Muscle of leg (tissue), 11 donors: Measurements from ENCODE around the gene SCN4A. TPM values are rescaled to one million over a fixed set of nuclear protein-coding genes. Genes with fewer than 3 reads are reported as not detected.
A peak's percentile ranks its signal among the peaks of the same experiment; 100 is the strongest.
"Not testable (repeated sequence)": the region's sequence is repeated elsewhere in the genome, so short reads cannot be mapped to it uniquely, and the experiment has no call there.

ENCODE experiments used
- DNase-seq: peaks from one replicate; pipeline ENCODE4 v3.0.0; 2013
- H3K27ac ChIP-seq: one replicate; pipeline ENCODE4 v1.5.1; 2013; ENCODE audit warnings: mild to moderate bottlenecking, low read length, control low read depth
- H3K27me3 ChIP-seq: one replicate; pipeline ENCODE4 v1.6.1; 2013; ENCODE audit warnings: low read length; ENCODE audit not compliant: control insufficient read depth, insufficient read depth
- H3K36me3 ChIP-seq: one replicate; pipeline ENCODE4 v1.6.1; 2013; ENCODE audit warnings: low read length; ENCODE audit not compliant: control insufficient read depth, insufficient read depth
- H3K4me1 ChIP-seq: one replicate; pipeline ENCODE4 v1.6.1; 2013; ENCODE audit warnings: low read length; ENCODE audit not compliant: control insufficient read depth, insufficient read depth
- H3K4me3 ChIP-seq: one replicate; pipeline ENCODE4 v1.5.1; 2013; ENCODE audit warnings: low read length, control low read depth
- H3K9me3 ChIP-seq: replicated peaks from 2 replicates; pipeline ENCODE4 v1.6.1; 2013; ENCODE audit warnings: low read depth, low read length; ENCODE audit not compliant: control insufficient read depth
- WGBS: methylation state at CpG from one replicate; pipeline ENCODE4 v1.1.5; 2013; ENCODE audit warnings: missing lambda C conversion rate; ENCODE audit not compliant: insufficient coverage; 5-methylcytosine and 5-hydroxymethylcytosine counted together
- polyA plus RNA-seq, 8 donors: library from polyadenylated mRNA; unstranded; fragments of 120-200 nt; gene quantifications; one replicate each; pipeline versions ENCODE4 v1.2.1 to v1.2.3, GENCODE V29; 2013; ENCODE audit warnings: inconsistent platforms in 1 of 8, low replicate concordance in 1 of 8; ENCODE audit not compliant: insufficient read length in 8 of 8, insufficient read depth in 1 of 8
- total RNA-seq: library from RNA; stranded (reverse); fragments of 120-200 nt; gene quantifications from one replicate; pipeline ENCODE4 v1.2.4, GENCODE V29; 2013

SCN4A gene
- total and polyA plus RNA-seq, 9 donors = 16.3 to 46.8 (median 36.7) TPM

DNA sequence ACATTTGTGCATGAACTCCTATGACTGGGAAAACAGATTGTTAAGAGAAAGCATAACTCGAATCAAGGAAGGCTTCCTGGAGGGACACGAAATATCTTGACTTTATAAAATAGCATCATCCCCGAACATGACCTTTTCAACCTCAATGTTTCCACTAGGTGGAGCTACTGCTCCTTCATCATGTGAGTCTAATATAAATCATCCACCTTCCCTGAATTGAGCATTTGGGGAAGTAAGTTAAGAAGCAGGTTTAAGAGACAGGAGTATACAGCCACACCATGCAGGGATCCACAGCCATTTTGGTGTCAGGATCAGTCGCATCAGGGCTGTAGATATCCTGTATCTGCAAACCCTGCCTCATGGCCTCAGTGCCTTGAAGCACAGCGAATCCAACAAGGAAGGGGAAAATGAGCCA is 68.9 kb downstream of the SCN4A start:
- not testable (repeated sequence) for H3K9me3 ChIP-seq, DNase-seq
- WGBS = 100% methylated on average over 1 of the region's 5 CpGs

DNA sequence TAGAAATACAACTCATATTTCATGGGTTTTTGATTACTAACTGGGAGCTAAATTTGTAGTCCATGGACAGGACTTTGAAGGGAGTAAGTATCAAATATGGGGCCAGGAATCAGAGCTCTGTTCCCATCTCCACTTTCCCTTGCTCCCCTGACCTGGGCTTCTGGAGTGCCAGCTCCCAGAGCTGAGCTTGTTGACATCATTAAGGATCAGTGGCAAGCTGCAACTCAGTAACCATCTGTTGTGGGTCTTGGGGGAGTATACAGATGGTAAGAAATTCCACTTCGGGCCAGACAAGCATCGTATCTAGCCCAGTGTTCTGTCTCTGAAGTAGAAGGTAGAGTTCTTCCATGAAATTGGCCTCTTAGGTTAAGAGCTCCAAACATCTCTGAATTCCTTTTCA is 70.7 kb downstream of the SCN4A start:
- H3K36me3 ChIP-seq, H3K4me1 ChIP-seq, DNase-seq, H3K27me3 ChIP-seq, H3K9me3 ChIP-seq, H3K4me3 ChIP-seq, H3K27ac ChIP-seq: not testable (repeated sequence)
- 60% methylated on average over 2 of the region's 2 CpGs for WGBS

More for the DNA sequence above, 68.9 kb downstream of the SCN4A start:
- not testable (repeated sequence) for H3K36me3 ChIP-seq, H3K4me1 ChIP-seq, H3K27ac ChIP-seq, H3K27me3 ChIP-seq, H3K4me3 ChIP-seq

DNA sequence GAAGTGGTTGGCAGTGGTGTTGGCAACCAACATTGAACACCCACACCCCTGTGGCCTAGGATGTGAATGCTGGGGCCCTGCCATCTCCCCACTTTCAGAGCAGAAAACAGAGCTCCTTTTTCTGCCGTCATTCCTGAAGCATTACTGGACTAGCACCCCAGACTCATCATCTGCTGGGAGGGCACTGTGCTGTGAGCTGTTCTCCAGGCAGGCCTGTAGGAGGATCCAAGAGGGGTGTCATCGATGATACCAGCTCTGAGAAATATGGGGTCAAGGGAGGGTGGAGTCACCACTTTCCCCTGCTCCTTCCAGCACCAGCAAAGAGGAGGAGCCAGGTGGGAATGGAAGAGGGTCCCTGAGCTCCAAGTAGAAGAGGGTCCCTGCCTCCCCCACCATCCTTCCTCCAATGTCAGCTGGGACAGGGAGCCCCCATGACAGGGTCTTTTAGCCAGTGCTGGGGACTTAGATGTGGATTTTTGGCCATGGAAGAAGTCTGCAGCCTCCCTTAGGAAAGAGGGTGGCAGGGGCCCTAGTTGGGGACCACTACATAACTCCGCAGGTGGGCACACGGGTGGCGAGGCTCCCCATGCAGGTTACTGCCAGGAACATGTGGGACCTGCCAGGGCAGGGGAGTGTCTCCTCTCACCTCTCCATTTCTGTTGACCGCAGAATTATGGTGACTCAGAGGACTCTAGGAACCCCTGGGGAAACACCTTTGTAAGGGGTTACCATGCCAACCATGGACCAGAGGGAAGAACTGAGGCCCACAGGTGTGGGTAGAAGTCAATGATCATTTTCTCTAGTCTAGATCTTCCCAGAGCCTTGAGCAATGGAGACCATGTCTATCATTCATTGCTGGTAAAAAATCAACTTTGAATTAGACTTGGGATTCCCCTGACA is 73.6 kb downstream of the SCN4A start:
- H3K4me3 ChIP-seq, H3K4me1 ChIP-seq, H3K36me3 ChIP-seq, H3K27ac ChIP-seq, DNase-seq, H3K27me3 ChIP-seq, H3K9me3 ChIP-seq: not testable (repeated sequence)
- 88% methylated on average over 1 of the region's 6 CpGs for WGBS

DNA sequence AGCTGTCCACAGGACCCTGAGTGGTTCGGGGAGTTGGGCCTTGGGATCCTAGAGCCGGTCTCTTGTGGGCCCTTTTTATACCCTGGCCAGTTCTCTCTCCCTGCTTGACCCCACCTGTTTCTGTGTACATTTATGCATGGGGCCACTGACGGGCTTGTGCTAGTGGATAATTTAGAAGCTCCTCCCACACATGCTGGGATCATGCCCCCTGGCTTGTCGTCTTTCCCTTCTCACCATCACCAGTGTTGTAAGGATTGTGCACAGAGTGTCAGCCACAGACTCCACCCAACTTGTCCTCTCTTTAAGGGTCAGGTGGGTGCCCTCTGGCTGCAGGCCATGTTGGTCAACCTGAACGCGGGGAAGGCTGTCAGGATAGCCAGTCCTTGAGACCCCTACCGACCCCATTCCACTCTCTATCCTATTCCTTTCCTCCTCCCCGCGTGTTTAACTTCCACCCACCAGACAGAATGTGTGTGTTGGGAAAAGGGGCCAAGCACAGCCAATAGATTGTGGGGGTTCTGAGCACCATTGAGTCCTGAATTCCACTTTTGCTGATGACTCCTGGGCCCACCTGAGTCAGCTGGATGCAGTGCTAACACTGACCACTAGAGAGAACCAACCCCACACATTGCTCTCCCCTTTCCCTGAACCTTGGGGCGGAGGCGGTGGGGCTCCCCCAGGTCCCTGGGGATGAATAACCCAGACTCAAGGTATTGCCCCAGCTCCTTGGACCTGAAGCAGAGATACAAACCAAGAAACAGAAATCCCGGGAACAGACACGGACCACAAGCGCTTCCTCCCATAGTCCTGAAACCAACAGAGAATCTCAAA is 76.0 kb downstream of the SCN4A start, which contains the start of gene CSH1:
TSS of gene CSH1 (minus strand) at position 51 of the 831 bp plus-strand sequence. CDS start 63 bp downstream, outside the sequence.
- not testable (repeated sequence) for DNase-seq, H3K27ac ChIP-seq, H3K27me3 ChIP-seq, H3K9me3 ChIP-seq, H3K4me1 ChIP-seq, H3K4me3 ChIP-seq, H3K36me3 ChIP-seq
- no CpG with 5 or more reads among the region's 14 CpGs for WGBS

DNA sequence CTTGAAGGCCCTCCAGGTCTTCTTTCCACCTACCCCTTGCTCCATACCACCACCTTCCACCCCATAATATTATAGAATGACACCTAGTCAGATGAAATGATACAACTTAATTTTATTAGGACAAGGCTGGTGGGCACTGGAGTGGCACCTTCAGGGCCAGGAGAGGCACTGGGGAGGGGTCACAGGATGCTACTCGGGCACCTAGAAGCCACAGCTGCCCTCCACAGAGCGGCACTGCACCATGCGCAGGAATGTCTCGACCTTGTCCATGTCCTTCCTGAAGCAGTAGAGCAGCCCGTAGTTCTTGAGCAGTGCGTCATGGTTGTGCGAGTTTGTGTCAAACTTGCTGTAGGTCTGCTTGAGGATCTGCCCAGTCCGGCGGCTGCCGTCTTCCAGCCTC is 77.9 kb downstream of the SCN4A start:
- not testable (repeated sequence) for H3K36me3 ChIP-seq, H3K9me3 ChIP-seq, DNase-seq, H3K4me3 ChIP-seq, H3K27ac ChIP-seq, H3K27me3 ChIP-seq, H3K4me1 ChIP-seq
- 80% methylated on average over 1 of the region's 10 CpGs for WGBS

DNA sequence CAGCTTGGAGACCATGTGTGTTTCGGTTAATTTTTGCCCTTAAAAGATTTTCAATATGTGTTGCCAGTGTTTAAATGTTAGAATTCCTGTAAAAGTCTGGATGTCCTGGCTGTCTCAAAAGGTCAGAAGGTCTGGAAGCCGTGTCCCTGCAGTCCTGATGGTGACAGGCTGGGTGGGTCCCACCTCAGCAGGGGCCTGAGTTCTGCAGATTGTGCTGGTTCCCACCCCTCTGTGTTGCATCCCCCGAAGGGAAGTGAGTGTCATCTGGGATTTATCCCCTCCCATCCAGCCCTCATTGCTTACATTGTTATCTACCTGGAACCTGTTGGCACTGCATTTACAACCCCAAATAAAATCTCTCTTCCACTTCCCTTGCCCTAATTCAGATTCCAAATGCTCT is 78.7 kb downstream of the SCN4A start:
- H3K9me3 ChIP-seq, H3K27ac ChIP-seq, H3K4me1 ChIP-seq, DNase-seq, H3K4me3 ChIP-seq, H3K36me3 ChIP-seq, H3K27me3 ChIP-seq: not testable (repeated sequence)
- 64% methylated on average over 2 of the region's 3 CpGs for WGBS

DNA sequence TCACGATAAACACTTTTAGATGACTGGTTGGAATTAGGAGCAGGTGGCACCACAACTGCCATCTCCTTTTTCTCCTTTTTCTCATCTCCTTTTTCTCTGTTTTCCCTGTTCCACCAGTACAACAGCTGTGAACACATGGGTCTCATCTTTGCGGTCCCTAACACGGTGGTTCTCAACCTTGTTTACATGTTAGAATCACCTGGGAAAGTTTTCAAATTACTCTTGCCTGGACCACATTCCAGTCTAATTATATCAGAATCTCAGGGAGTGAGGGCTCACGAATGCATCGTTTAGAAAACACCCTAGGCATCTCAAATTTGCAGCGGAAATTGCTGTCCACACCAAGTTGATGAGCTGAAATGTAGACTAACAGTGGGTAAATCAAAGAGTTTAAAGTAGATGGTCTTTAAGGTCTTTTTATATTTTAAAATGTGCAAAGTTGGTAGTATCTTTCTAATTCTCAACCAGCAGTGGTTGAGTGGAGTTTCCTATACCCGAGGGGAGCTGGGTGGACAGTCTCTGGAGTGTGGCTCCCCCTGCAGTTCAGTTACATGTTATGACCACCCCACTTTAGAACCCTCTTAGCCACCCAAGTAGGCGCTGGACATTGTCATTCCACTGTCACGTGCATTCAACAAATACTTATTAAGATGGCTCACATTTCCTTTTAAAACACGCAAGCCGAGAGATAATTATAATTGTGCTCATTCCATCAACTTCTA is 80.2 kb downstream of the SCN4A start:
- not testable (repeated sequence) for H3K36me3 ChIP-seq

DNA sequence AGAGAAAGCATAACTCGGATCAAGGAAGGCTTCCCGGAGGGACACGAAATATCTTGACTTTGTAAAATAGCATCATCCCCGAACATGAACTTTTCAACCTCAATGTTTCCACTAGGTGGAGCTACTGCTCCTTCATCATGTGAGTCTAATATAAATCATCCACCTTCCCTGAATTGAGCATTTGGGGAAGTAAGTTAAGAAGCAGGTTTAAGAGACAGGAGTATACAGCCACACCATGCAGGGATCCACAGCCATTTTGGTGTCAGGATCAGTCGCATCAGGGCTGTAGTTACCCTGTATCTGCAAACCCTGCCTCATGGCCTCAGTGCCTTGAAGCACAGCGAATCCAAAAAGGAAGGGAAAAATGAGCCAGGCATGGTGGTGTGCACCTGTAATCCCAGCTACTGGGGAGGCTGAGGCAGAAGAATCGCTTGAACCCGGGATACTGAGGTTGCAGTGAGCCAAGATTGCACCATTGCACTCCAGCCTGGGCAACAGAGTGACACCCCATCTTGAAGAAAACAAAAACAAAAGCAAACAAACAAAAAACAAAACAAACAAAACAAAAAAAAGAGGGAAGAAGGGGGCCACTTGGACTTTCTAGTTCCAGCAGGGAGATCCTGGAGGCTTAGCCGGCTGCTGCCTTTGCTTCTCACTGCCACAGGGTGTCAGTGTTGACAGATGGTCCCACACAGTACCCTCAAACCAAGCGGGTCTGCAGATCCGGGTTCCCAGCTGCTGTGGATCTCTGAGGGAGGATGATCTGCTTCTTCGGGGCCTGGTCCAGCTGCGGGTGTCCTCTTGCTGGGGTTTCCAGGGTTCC is 83.5 kb downstream of the SCN4A start:
- H3K36me3 ChIP-seq, H3K27ac ChIP-seq, H3K4me1 ChIP-seq, H3K27me3 ChIP-seq, H3K4me3 ChIP-seq, H3K9me3 ChIP-seq: not testable (repeated sequence)
- DNase-seq = peak; percentile 40
- WGBS = 30% methylated on average over 4 of the region's 13 CpGs

More for the DNA sequence above, 80.2 kb downstream of the SCN4A start:
- H3K27ac ChIP-seq, DNase-seq, H3K4me1 ChIP-seq, H3K27me3 ChIP-seq, H3K9me3 ChIP-seq, H3K4me3 ChIP-seq: not testable (repeated sequence)
- 70% methylated on average over 2 of the region's 11 CpGs for WGBS
